ENCODE measurements around the gene SLAMF6.
"Not testable (repeated sequence)": the region's sequence is repeated elsewhere in the genome, so short reads cannot be mapped to it uniquely, and the experiment has no call there.

Gene SLAMF6

GRCh38 chr1:160538985-160539651 is 16.1 kb upstream of the SLAMF6 start:
- no peaks in the 10 kb centered on the region for H3K36me3 ChIP-seq (ENCODE audit: insufficient read depth, low read length)
- H3K9me3 ChIP-seq (ENCODE audit: low read length): peaks cover 2% of the 10 kb centered on the region
- H3K4me1 ChIP-seq (ENCODE audit: insufficient read depth, low read length): no peaks in the 10 kb centered on the region
- no peak overlapping the region for H3K4me3 ChIP-seq (ENCODE audit: low read length)
- no peaks in the 10 kb centered on the region for H3K27me3 ChIP-seq (ENCODE audit: insufficient read depth, low read length)
- no peak overlapping the region for H2AFZ ChIP-seq (ENCODE audit: low read depth, low read length)

GRCh38 chr1:160537714-160538665 is 14.9 kb upstream of the SLAMF6 start:
- H3K4me3 ChIP-seq (ENCODE audit: low read length): no peak overlapping the region
- H3K9me3 ChIP-seq (ENCODE audit: low read length): peaks cover 2% of the 10 kb centered on the region
- no peaks in the 10 kb centered on the region for H3K27me3 ChIP-seq (ENCODE audit: insufficient read depth, low read length)
- no peak overlapping the region for H2AFZ ChIP-seq (ENCODE audit: low read depth, low read length)
- no peaks in the 10 kb centered on the region for H3K4me1 ChIP-seq (ENCODE audit: insufficient read depth, low read length)
- H3K36me3 ChIP-seq (ENCODE audit: insufficient read depth, low read length): no peaks in the 10 kb centered on the region

- peaks cover 2% of the 10 kb centered on the region for H3K9me3 ChIP-seq (ENCODE audit: low read length)
- no peaks in the 10 kb centered on the region for H3K27me3 ChIP-seq (ENCODE audit: insufficient read depth, low read length)
- no peaks in the 10 kb centered on the region for H3K36me3 ChIP-seq (ENCODE audit: insufficient read depth, low read length)
- no peak overlapping the region for H3K4me3 ChIP-seq (ENCODE audit: low read length)
- no peaks in the 10 kb centered on the region for H3K4me1 ChIP-seq (ENCODE audit: insufficient read depth, low read length)
- no peak overlapping the region for H2AFZ ChIP-seq (ENCODE audit: low read depth, low read length)
Measured at GRCh38 chr1:160534823-160535605, 12.0 kb upstream of the SLAMF6 start.

- not testable (repeated sequence) for H3K27me3 ChIP-seq (ENCODE audit: insufficient read depth, low read length); H2AFZ ChIP-seq (ENCODE audit: low read depth, low read length); H3K4me3 ChIP-seq (ENCODE audit: low read length); H3K4me1 ChIP-seq (ENCODE audit: insufficient read depth, low read length); H3K36me3 ChIP-seq (ENCODE audit: insufficient read depth, low read length); H3K9me3 ChIP-seq (ENCODE audit: low read length)
Measured at GRCh38 chr1:160532557-160532813, 9.4 kb upstream of the SLAMF6 start.

GRCh38 chr1:160531809-160532556 is 8.9 kb upstream of the SLAMF6 start:
- H3K4me1 ChIP-seq (ENCODE audit: insufficient read depth, low read length); H3K36me3 ChIP-seq (ENCODE audit: insufficient read depth, low read length); H3K27me3 ChIP-seq (ENCODE audit: insufficient read depth, low read length); H3K9me3 ChIP-seq (ENCODE audit: low read length); H3K4me3 ChIP-seq (ENCODE audit: low read length); H2AFZ ChIP-seq (ENCODE audit: low read depth, low read length): not testable (repeated sequence)

GRCh38 chr1:160529401-160529952 is 6.4 kb upstream of the SLAMF6 start:
- not testable (repeated sequence) for H2AFZ ChIP-seq (ENCODE audit: low read depth, low read length); H3K36me3 ChIP-seq (ENCODE audit: insufficient read depth, low read length); H3K4me1 ChIP-seq (ENCODE audit: insufficient read depth, low read length); H3K4me3 ChIP-seq (ENCODE audit: low read length); H3K27me3 ChIP-seq (ENCODE audit: insufficient read depth, low read length); H3K9me3 ChIP-seq (ENCODE audit: low read length)

- H2AFZ ChIP-seq (ENCODE audit: low read depth, low read length); H3K9me3 ChIP-seq (ENCODE audit: low read length); H3K4me1 ChIP-seq (ENCODE audit: insufficient read depth, low read length); H3K27me3 ChIP-seq (ENCODE audit: insufficient read depth, low read length); H3K4me3 ChIP-seq (ENCODE audit: low read length); H3K36me3 ChIP-seq (ENCODE audit: insufficient read depth, low read length): not testable (repeated sequence)
Measured at GRCh38 chr1:160523789-160524188, 734 bp upstream of the SLAMF6 start.

GRCh38 chr1:160522136-160522535 is 919 bp downstream of the SLAMF6 start:
- H3K4me3 ChIP-seq (ENCODE audit: low read length): no peak overlapping the region
- no peaks in the 10 kb centered on the region for H3K9me3 ChIP-seq (ENCODE audit: low read length)
- H3K27me3 ChIP-seq (ENCODE audit: insufficient read depth, low read length): no peaks in the 10 kb centered on the region
- H2AFZ ChIP-seq (ENCODE audit: low read depth, low read length): no peak overlapping the region
- H3K4me1 ChIP-seq (ENCODE audit: insufficient read depth, low read length): no peaks in the 10 kb centered on the region
- no peaks in the 10 kb centered on the region for H3K36me3 ChIP-seq (ENCODE audit: insufficient read depth, low read length)

GRCh38 chr1:160521554-160521953 is 1.5 kb downstream of the SLAMF6 start:
- Histone ChIP-seq H3K4me1 (ENCODE audit: insufficient read depth, low read length) (no peaks in the 10 kb centered on the region), H2AFZ (ENCODE audit: low read depth, low read length) (no peak overlapping the region), H3K27me3 (ENCODE audit: insufficient read depth, low read length) (no peaks in the 10 kb centered on the region), H3K36me3 (ENCODE audit: insufficient read depth, low read length) (no peaks in the 10 kb centered on the region), H3K9me3 (ENCODE audit: low read length) (no peaks in the 10 kb centered on the region), H3K4me3 (ENCODE audit: low read length) (no peak overlapping the region)

GRCh38 chr1:160520999-160521398 is 2.1 kb downstream of the SLAMF6 start:
- Histone ChIP-seq H3K27me3 (ENCODE audit: insufficient read depth, low read length) (no peaks in the 10 kb centered on the region), H3K4me3 (ENCODE audit: low read length) (no peak overlapping the region), H2AFZ (ENCODE audit: low read depth, low read length) (no peak overlapping the region), H3K9me3 (ENCODE audit: low read length) (no peaks in the 10 kb centered on the region), H3K4me1 (ENCODE audit: insufficient read depth, low read length) (no peaks in the 10 kb centered on the region), H3K36me3 (ENCODE audit: insufficient read depth, low read length) (no peaks in the 10 kb centered on the region)

GRCh38 chr1:160520582-160520981 is 2.5 kb downstream of the SLAMF6 start:
- Histone ChIP-seq H2AFZ (ENCODE audit: low read depth, low read length) (no peak overlapping the region), H3K36me3 (ENCODE audit: insufficient read depth, low read length) (no peaks in the 10 kb centered on the region), H3K27me3 (ENCODE audit: insufficient read depth, low read length) (no peaks in the 10 kb centered on the region), H3K4me1 (ENCODE audit: insufficient read depth, low read length) (no peaks in the 10 kb centered on the region), H3K4me3 (ENCODE audit: low read length) (no peak overlapping the region), H3K9me3 (ENCODE audit: low read length) (no peaks in the 10 kb centered on the region)

- Histone ChIP-seq H3K4me1 (ENCODE audit: insufficient read depth, low read length) (no peaks in the 10 kb centered on the region), H3K9me3 (ENCODE audit: low read length) (no peaks in the 10 kb centered on the region), H2AFZ (ENCODE audit: low read depth, low read length) (no peak overlapping the region), H3K27me3 (ENCODE audit: insufficient read depth, low read length) (no peaks in the 10 kb centered on the region), H3K36me3 (ENCODE audit: insufficient read depth, low read length) (no peaks in the 10 kb centered on the region), H3K4me3 (ENCODE audit: low read length) (no peak overlapping the region)
Measured at GRCh38 chr1:160519642-160520435, 3.2 kb downstream of the SLAMF6 start.
